ENCODE measurements around the gene PRSS23.

Gene PRSS23

GRCh38 chr11:86792150-86792549 lies 8.2 kb upstream of the PRSS23 start (continued):
- TF ChIP-seq, protein P1, sequence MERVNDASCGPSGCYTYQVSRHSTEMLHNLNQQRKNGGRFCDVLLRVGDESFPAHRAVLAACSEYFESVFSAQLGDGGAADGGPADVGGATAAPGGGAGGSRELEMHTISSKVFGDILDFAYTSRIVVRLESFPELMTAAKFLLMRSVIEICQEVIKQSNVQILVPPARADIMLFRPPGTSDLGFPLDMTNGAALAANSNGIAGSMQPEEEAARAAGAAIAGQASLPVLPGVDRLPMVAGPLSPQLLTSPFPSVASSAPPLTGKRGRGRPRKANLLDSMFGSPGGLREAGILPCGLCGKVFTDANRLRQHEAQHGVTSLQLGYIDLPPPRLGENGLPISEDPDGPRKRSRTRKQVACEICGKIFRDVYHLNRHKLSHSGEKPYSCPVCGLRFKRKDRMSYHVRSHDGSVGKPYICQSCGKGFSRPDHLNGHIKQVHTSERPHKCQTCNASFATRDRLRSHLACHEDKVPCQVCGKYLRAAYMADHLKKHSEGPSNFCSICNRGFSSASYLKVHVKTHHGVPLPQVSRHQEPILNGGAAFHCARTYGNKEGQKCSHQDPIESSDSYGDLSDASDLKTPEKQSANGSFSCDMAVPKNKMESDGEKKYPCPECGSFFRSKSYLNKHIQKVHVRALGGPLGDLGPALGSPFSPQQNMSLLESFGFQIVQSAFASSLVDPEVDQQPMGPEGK (CRISPR knock-in tag; IDR thresholded peaks at IDR 0.05; ENCODE audit: borderline replicate concordance) = no peak
- no peak for TF ChIP-seq ZNF70 (CRISPR knock-in tag; IDR thresholded peaks at IDR 0.05)
- TF ChIP-seq TCF4 (CRISPR knock-in tag; IDR thresholded peaks at IDR 0.05; ENCODE audit: borderline replicate concordance) = no peak
- no peak for TF ChIP-seq RARB (CRISPR knock-in tag; IDR thresholded peaks at IDR 0.05)
- no peak for TF ChIP-seq CSRNP3 (CRISPR knock-in tag; IDR thresholded peaks at IDR 0.05)

GRCh38 chr11:86793307-86793706 lies 7.0 kb upstream of the PRSS23 start:
- TF ChIP-seq, protein P2, sequence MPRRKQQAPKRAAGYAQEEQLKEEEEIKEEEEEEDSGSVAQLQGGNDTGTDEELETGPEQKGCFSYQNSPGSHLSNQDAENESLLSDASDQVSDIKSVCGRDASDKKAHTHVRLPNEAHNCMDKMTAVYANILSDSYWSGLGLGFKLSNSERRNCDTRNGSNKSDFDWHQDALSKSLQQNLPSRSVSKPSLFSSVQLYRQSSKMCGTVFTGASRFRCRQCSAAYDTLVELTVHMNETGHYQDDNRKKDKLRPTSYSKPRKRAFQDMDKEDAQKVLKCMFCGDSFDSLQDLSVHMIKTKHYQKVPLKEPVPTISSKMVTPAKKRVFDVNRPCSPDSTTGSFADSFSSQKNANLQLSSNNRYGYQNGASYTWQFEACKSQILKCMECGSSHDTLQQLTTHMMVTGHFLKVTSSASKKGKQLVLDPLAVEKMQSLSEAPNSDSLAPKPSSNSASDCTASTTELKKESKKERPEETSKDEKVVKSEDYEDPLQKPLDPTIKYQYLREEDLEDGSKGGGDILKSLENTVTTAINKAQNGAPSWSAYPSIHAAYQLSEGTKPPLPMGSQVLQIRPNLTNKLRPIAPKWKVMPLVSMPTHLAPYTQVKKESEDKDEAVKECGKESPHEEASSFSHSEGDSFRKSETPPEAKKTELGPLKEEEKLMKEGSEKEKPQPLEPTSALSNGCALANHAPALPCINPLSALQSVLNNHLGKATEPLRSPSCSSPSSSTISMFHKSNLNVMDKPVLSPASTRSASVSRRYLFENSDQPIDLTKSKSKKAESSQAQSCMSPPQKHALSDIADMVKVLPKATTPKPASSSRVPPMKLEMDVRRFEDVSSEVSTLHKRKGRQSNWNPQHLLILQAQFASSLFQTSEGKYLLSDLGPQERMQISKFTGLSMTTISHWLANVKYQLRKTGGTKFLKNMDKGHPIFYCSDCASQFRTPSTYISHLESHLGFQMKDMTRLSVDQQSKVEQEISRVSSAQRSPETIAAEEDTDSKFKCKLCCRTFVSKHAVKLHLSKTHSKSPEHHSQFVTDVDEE (CRISPR knock-in tag; IDR thresholded peaks at IDR 0.05) = no peak
- TF ChIP-seq ZNF70 (CRISPR knock-in tag; IDR thresholded peaks at IDR 0.05) (no peak), PPARA (CRISPR knock-in tag; IDR thresholded peaks at IDR 0.05; ENCODE audit: borderline replicate concordance) (no peak), ZFP30 (CRISPR knock-in tag; IDR thresholded peaks at IDR 0.05) (no peak), ARNTL (CRISPR knock-in tag; IDR thresholded peaks at IDR 0.05; ENCODE audit: borderline replicate concordance, low read depth) (no peak), CSRNP3 (CRISPR knock-in tag; IDR thresholded peaks at IDR 0.05) (no peak), POU6F1 (CRISPR knock-in tag; IDR thresholded peaks at IDR 0.05; ENCODE audit: borderline replicate concordance, low read depth) (no peak), BACH2 (CRISPR knock-in tag; IDR thresholded peaks at IDR 0.05; ENCODE audit: borderline replicate concordance) (no peak), ZC3H10 (CRISPR knock-in tag; IDR thresholded peaks at IDR 0.05) (no peak), TOX (CRISPR knock-in tag; IDR thresholded peaks at IDR 0.05; ENCODE audit: borderline replicate concordance) (no peak), ZNF565 (CRISPR knock-in tag; conservative IDR thresholded peaks at IDR 0.05; ENCODE audit: low read depth) (no peak)
- TF ChIP-seq, protein P3, sequence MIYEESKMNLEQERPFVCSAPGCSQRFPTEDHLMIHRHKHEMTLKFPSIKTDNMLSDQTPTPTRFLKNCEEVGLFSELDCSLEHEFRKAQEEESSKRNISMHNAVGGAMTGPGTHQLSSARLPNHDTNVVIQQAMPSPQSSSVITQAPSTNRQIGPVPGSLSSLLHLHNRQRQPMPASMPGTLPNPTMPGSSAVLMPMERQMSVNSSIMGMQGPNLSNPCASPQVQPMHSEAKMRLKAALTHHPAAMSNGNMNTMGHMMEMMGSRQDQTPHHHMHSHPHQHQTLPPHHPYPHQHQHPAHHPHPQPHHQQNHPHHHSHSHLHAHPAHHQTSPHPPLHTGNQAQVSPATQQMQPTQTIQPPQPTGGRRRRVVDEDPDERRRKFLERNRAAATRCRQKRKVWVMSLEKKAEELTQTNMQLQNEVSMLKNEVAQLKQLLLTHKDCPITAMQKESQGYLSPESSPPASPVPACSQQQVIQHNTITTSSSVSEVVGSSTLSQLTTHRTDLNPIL (CRISPR knock-in tag; IDR thresholded peaks at IDR 0.05; ENCODE audit: low read depth) = no peak
- TF ChIP-seq, protein P1 (CRISPR knock-in tag; IDR thresholded peaks at IDR 0.05; ENCODE audit: borderline replicate concordance) = no peak
- no peak for ATAC-seq

GRCh38 chr11:86795511-86795910 lies 4.8 kb upstream of the PRSS23 start:
- no peak for TF ChIP-seq CSRNP3 (CRISPR knock-in tag; IDR thresholded peaks at IDR 0.05)
- TF ChIP-seq POU6F1 (CRISPR knock-in tag; IDR thresholded peaks at IDR 0.05; ENCODE audit: borderline replicate concordance, low read depth) = no peak
- no peak for TF ChIP-seq RARB (CRISPR knock-in tag; IDR thresholded peaks at IDR 0.05)
- no peak for TF ChIP-seq ZNF565 (CRISPR knock-in tag; conservative IDR thresholded peaks at IDR 0.05; ENCODE audit: low read depth)
- TF ChIP-seq GLIS3 (CRISPR knock-in tag; IDR thresholded peaks at IDR 0.05) = no peak
- TF ChIP-seq ZFP30 (CRISPR knock-in tag; IDR thresholded peaks at IDR 0.05) = no peak
- no peak for TF ChIP-seq TOX (CRISPR knock-in tag; IDR thresholded peaks at IDR 0.05; ENCODE audit: borderline replicate concordance)
- TF ChIP-seq TCF4 (CRISPR knock-in tag; IDR thresholded peaks at IDR 0.05; ENCODE audit: borderline replicate concordance) = no peak
- TF ChIP-seq OSR1 (CRISPR knock-in tag; IDR thresholded peaks at IDR 0.05) = no peak
- no peak for TF ChIP-seq ISL1 (CRISPR knock-in tag; IDR thresholded peaks at IDR 0.05)
- no peak for TF ChIP-seq ZC3H10 (CRISPR knock-in tag; IDR thresholded peaks at IDR 0.05)
- no peak for TF ChIP-seq ZFP3 (CRISPR knock-in tag; IDR thresholded peaks at IDR 0.05)
- TF ChIP-seq ARNTL (CRISPR knock-in tag; IDR thresholded peaks at IDR 0.05; ENCODE audit: borderline replicate concordance, low read depth) = no peak
- no peak for ATAC-seq

All from SK-N-SH treated with all-trans-retinoic acid at 6 μM for 48 hours (cell line).